ENCODE data around the gene ADAMTSL2.

- TF ChIP-seq TCF4 (CRISPR knock-in tag; IDR thresholded peaks at IDR 0.05; ENCODE audit: borderline replicate concordance) (no peak), ZNF70 (CRISPR knock-in tag; IDR thresholded peaks at IDR 0.05) (no peak), TOX (CRISPR knock-in tag; IDR thresholded peaks at IDR 0.05; ENCODE audit: borderline replicate concordance) (no peak), ISL1 (CRISPR knock-in tag; IDR thresholded peaks at IDR 0.05) (no peak), RARB (CRISPR knock-in tag; IDR thresholded peaks at IDR 0.05) (no peak), CREB5 (CRISPR knock-in tag; IDR thresholded peaks at IDR 0.05; ENCODE audit: low read depth) (no peak), SNAI2 (CRISPR knock-in tag; IDR thresholded peaks at IDR 0.05) (no peak), ZNF565 (CRISPR knock-in tag; conservative IDR thresholded peaks at IDR 0.05; ENCODE audit: low read depth) (no peak)
These were observed 18.6 kb downstream of the ADAMTSL2 start for GRCh38 chr9:133553123-133553522.
